HG02642 (cell line): ENCODE data around the gene ZNF546.
"Not testable (repeated sequence)": the region's sequence is repeated elsewhere in the genome, so short reads cannot be mapped to it uniquely, and the experiment has no call there.

Experiments used
- ATAC-seq: cut with Tn5 transposase; IDR thresholded peaks from one replicate; pipeline ENCODE4 v1.9.1; 2021; ENCODE audit warnings: mild to moderate bottlenecking; ENCODE audit not compliant: unreplicated experiment, poor library complexity

Gene ZNF546

DNA sequence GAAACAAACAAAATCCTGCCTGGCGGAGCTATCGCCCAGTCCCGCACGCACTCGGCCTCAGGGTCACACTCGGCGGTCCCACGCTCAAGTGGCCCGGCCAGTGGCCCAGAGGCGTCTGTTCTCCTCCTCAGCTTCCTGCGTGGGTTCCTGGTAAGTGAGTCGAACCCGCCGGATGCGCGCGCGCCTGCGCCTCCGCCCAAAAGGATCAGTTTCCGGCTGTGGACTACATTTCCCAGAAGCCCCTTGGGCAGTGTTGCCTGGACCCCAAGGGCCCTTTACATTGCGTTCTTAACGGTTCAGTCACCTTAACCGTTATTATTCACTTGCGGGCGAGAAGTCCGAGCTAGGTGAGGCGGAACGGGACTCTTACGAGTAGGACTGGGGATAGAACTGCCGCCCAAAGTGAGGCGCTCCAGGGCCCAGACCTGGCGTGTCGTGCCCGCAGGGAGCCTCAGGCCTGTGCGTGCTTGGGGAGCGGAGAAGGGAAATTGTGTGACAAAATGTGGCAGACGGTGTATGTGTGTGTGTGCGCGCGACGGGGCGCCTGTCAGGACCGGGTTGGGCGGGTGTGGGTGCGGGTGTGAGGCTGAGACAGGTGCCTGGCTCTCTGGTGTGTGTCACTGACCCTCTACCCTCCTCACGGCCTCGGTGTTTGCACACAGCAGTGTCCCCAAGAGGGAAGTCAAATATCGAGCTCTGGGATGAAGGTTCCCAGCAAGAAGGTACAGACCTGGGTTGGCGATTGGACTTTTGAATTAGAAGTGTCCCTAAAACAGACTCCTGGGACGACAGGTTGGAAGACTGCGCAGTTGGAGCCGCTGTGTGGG lies at the start of gene ZNF546:
Gene ZNF546, plus strand, starts transcription at position 250 of the 827 bp plus-strand sequence. CDS start 1,267 bp downstream, outside the sequence.
- peak; percentile 89 for ATAC-seq

DNA sequence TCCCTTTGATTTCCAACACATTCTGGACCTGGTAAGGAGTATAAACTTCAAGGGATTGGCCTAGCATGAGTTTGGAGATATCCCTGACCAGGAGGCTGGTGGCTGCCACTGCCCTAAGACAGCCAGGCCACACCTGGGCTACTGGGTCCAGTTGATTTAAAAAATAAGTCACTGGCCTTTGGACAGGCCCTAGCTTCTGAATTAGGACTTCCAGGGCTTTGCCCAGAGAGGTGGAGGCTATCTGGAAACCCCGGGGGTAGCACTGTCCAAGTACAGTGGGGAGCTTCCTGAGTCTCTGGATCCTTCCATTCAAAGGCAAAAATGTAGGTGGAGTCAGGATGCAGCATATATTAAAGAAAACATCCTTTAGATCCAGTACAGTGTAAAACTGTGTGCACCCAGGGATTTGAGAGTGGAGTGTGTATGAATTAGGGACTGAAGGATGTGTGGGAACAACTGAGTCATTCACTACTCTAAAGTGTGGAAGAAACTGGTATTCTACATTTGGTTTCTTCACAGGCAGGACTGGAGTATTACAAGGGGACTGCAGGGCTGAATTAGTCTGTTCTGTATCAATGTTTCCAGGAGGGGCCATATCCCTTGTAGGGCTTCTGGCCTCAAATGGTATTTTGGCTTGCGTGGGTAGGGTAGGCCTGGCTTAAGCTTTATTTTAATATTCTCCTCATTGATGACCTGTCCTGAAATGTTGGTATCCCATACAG lies 47.7 kb upstream of the ZNF546 start:
- no peak for ATAC-seq

DNA sequence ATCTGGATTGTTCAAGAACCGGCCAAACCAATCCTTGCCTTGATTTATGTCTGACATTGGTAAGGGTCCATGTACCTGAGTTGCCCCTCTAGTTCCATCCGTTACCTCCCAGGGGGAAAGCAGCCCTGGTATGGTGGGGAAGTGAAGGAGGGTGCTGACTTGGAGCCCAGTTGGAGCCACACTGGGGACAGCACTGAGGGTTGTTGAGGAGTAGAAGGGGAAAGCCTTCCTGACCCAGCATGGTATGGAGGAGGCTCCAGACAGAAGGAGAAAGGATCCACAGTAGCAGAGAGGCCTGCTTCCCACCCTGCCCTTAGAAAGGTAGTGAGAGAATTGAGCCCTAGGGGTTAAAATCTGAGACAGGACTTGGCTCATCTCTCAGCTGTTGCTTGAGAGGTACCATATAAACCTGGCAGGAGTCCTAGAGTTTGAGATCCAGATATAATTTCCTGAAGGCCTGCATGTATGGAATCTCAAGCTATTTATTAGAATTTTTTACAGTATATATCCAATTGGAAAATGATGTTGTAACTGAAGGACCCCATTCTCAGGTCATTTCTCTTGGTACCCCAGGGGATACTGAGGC lies 45.7 kb upstream of the ZNF546 start:
- ATAC-seq = no peak

DNA sequence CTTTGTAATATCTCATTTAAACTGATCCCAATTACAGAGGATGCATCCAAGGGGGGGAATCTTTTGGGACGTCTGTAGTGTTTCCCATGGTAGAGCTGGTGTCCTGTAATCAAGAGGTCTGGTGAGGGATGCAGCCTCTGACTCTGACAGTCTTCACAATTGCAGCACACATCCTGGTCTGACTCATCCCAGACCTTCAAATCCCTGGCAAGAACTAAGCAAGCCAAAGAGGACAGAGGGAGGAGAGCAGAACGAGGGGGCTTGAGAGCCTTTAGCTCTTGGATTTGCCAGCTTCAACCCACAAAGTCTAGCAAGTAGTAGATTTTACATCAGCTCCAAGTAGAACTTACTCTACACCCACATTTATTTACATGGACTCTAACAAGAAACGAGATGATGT lies 45.2 kb upstream of the ZNF546 start:
- ATAC-seq = no peak

DNA sequence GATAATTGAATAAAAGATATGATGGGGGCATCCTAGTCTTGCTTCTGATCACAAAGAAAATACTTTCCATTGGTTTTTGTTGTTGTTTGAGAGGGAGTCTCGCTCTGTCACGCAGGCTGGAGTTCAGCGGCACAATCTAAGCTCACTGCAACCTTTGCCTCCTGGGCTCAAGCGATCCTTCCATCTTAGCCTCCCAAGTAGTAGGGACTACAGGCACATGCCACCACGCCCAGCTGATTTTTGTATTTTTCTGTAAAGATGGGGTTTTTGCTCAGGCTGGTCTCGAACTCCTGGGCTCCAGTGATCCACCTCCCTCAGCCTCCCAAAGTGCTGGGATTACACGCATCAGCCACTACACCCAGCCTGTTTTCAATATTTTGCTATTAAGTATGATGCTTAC lies 42.9 kb upstream of the ZNF546 start:
- no peak for ATAC-seq

DNA sequence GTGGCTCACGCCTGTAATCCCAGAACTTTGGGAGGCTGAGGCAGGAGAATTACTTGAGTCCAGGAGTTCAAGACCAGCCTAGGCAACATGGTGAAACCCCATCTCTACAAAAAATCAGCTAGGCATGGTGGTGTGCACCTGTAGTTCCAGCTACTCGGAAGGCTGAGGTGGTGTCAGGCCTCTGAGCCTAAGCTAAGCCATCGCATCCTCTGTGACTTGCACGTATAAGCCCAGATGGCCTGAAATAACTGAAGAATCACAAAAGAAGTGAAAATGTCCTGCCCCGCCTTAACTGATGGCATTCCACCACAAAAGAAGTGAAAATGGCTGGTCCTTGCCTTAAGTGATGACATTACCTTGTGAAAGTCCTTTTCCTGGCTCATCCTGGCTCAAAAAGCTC lies 39.0 kb upstream of the ZNF546 start:
- ATAC-seq = not testable (repeated sequence)

DNA sequence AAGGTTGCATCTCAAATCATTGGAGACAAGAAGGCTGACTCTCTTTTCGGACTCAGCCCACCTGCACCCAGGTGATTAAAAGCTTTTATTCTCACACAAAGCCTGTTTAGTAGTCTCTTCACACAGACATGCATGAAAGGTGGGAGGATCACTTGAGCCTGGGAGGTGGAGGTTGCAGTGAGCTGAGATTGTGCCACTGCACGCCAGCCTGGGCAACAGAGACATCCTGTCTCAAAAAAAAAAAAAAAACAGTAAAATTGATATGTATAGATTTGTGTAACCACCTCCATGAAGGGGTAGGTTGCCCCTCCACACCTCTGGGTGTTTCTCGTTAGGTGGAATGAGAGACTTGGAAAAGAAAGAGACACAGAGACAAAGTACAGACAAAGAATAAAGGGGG lies 37.9 kb upstream of the ZNF546 start:
- not testable (repeated sequence) for ATAC-seq

DNA sequence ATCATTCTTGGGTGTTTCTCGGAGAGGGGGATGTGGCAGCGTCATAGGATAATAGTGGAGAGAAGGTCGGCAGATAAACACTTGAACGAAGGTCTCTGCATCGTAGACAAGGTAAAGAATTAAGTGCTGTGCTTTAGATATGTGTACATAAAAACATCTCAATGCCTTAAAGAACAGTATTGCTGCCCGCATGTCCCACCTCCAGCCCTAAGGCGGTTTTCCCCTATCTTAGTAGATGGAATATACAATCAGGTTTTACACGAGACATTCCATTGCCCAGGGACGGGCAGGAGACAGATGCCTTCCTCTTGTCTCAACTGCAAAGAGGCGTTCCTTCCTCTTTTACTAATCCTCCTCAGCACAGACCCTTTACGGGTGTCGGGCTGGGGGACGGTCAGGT lies 37.5 kb upstream of the ZNF546 start:
- ATAC-seq = not testable (repeated sequence)

DNA sequence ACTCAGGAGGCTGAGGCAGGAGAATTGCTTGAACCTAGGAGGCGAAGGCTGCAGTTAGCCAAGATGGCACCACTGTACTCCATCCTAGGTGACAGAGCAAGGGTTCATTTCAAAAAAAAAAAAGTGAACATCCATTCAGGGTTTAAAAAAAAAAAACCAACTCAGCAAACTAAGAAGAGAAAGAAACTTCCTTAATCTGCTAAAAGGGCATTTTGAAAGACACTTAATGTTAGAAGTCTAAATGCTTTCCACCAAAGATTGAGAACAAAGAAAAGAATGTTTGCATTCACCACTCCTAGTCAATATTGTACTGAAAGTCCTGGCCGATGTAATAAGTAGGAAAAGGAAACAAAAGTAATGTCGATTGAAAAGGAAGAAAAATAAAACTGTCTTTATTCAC lies 33.0 kb upstream of the ZNF546 start:
- ATAC-seq = no peak

DNA sequence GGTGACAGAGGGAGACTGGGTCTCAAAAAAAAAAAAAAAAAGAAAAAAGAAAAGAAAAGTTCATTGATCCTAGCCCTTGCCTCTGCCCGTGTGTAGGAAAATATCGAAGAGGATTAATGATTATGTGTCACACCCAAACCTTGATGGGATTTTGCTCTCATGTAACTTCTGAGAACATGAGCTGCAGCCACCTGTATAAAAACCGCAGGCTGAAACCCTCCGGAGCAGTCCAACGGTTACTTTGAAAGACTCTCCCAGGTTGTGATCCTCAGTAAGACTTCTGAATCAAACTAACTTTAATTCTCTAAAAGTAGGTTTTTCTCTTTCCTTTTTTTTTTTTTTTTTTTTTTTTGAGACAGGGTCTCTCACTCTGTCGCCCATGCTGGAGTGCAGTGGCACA lies 30.2 kb upstream of the ZNF546 start:
- ATAC-seq = no peak

DNA sequence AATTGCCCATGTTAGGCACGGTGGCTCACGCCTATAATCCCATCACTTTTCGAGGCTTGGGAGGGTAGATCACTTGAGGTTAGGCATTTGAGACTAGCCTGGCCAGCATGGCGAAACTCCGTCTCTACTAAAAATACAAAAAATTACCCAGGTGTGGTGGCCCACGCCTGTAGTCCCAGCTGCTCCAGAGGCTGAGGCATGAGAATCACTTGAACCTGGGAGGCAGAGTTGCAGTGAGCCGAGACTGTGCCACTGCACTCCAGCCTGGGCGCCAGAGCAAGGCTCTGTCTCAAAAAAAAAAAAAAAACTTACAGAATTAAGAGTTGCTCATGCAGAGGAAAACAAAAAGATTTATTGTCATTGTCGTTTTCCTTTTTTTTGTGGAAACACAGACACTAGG lies 29.3 kb upstream of the ZNF546 start:
- ATAC-seq = no peak

DNA sequence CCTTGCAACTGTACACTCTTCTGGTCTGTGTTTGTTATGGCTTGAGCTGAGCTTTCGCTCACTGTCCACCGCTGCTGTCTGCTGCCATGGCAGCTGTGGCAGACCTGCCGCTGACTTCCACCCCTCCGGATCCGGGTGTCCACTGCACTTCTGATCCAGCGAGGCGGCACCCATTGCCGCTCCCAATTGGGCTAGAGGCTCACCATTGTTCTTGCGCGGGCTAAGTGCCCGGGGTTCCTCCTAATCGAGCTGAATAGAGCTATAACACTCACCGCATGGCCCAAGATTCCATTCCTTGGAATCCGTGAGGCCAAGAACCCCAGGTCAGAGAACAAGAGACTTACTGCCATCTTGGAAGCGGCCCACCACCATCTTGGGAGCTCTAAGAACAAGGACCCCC lies 28.1 kb upstream of the ZNF546 start:
- ATAC-seq = no peak

DNA sequence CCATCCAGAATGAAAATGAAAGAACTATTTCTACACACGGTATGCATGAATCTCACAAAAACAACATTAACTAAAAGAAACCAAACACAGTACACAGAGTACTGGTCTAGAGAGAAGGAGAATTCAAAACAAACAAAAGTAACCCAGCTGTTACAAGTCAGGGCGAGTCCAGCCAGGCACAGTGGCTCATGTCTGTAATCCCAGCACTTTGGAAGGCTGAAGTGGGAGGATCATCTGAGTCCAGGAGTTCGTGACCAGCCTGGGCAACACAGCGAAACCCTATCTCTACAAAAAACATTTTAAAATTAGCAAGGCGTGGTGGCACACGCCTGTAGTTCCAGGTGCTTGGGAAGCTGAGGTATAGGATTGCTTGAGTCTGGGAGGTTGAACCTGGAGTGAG lies 27.6 kb upstream of the ZNF546 start:
- ATAC-seq = no peak

DNA sequence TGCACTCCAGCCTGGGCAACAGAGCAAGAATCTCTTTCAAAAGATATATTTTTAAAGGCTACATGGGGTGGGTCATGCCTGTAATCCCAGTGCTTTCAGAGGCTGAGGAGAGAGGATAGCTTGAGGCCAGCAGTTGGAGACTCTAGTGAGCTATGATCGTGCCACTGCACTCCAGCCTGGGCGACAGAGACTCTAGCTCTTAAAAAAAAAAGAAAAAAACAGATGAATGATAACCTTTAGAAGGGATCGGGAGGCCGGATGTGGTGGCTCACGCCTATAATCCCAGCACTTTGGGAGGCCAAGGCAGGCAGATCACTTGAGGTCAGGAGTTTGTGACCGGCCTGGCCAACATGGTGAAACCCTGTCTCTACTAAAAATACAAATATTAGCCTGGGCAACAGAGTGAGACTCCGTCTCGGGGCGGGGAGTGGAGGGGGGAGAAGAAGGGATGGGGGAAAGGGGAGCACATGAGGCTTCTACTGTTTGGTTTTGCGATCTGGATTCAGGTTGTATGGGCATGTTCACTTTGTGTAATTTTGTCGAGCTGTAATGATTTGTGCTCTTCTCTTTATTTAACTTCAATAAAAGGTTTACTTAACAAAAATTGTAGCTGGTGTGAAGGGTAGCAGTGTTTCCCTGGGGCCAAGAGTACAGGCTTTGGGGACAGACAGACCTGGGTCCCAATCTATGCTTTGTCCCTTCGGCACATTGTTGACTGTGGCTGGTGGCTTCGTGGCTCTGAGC lies 27.0 kb upstream of the ZNF546 start:
- no peak for ATAC-seq

DNA sequence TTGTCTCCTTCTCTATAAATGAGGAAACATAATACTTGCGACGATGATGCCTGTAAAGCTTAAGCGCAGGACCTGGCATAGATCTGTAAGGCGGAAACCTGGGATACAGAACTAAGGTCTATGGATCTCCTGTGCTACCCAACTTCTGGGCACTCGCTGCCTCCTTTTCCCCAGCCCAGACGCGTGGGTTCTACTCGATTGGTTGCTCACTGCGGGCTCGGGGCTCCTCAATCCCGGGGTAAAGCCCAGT lies 26.5 kb upstream of the ZNF546 start:
- peak; percentile 29 for ATAC-seq

DNA sequence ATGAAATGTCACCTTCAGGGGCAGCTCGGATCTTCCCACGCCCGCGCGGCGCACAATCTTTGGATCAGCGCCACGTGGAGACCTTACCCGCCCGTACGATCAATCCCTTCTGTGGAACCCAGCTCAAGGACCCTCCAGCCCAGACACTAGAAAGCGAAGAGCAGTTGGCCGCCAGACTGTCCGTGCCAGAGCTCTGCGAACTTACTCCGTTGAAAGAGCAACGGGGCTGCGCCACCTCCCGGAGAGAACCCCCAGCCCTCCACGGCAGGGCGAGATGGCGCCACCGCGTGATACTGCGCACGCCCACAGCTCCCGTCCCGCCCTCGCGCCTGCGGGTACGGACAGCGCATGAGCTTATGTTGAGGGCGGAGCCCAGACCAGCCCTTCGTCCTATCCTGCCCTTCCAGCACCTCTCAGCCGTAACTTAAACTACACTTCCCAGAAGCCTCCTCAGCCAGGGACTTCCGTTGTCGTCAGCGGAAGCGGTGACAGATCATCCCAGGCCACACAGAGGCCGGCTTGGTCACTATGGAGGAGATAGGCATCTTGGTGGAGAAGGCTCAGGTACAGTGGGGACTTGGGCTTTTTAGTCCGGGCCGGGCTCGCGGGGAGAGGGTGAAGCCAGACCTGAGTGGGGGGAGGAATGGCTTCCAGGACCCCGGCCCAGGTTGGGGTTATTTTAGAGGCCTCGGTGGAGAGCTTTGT lies 26.0 kb upstream of the ZNF546 start, which contains the start of gene PSMC4:
Gene PSMC4, plus strand, starts transcription at position 491 of the 705 bp plus-strand sequence. Its CDS starts 38 bp downstream, at position 529.
- ATAC-seq = peak; percentile 93

DNA sequence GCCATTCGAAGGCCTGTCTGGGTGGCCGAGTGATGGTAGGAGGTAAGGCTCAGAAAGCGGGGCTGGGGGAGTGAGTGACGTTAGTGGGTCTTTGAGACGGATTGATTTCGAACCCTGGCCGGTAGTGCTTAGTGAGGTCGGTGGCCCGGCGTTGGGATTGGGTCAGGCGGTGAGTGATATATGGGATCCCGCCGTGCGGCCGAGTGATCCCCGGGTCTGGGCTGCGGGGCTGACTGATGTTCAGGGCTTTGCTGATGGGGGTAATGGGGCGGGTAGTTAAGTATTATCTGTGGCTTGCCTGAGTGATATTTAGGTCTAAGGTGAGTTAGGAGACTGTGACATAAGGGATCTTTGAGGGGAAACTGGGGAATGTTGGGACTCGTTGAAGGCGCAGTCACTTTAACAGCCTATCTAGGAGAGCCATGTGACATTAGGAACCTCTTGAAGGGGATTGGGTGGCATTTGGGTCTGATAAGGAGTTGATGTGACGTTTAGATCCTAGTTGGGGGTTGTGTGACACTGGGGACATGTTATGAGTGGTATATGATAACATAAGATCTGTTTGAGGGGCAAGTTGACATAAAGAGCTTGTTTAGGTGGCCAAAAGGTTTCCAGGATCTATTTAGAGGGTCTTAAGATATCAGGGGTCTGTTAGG lies 25.4 kb upstream of the ZNF546 start:
- peak; percentile 4 for ATAC-seq

DNA sequence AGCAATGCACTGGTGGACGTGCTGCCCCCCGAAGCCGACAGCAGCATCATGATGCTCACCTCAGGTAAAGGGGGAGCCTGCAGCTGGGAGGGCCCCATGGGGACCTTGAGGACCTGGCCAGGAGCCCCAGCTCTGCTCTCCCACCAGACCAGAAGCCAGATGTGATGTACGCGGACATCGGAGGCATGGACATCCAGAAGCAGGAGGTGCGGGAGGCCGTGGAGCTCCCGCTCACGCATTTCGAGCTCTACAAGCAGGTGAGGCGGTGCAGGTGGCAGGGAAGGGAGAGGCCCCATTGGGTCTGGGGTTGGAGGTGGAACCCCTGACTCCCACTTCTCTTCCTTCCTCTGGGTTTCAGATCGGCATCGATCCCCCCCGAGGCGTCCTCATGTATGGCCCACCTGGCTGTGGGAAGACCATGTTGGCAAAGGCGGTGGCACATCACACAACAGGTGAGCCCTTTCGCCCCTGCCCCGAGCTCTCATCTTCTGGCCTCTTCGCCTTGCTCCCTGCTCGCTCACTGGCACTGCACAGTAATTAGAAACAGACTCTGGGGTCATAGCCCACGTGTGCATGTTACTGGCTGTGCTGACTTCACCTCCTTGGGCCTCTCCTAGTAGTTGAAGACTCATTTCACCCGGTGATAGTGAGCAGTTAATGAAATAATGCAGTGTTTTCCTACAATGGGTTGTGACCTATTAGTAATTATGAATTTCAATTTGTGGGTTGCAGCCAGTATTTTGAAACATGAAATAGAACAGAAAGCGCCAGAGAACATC lies 22.3 kb upstream of the ZNF546 start:
- ATAC-seq = no peak

DNA sequence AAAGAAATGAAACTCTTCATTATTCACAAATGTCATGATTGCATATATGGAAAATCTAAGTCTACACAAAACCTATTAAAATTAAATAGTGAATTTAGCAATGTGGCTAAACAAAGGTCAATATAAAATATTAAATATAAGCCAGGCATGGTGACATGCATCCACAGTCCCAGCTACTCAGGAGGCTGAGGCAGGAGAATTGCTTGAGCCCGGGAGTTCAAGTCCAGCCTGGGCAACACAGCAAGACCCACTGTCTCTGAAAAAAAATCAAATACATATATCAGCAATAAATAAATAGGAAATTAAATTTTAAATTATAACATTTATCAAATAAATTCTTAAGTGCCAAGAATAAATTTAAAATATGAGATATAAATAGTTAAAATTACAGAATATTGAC lies 14.0 kb upstream of the ZNF546 start:
- ATAC-seq = no peak
